ENCODE data around the gene GCN1. TPM values are rescaled to one million over a fixed set of nuclear protein-coding genes. Genes with fewer than 3 reads are reported as not detected.

Gene GCN1
- total RNA-seq, 6 donors from 2014 or later = 48.1 to 140 (median 69.6) TPM

GRCh38 chr12:120125792-120126634 lies 68.5 kb downstream of the GCN1 start:
- Histone ChIP-seq H3K27ac (peak overlapping the region; percentile 36 to 68 (median 38)), H3K4me3 (no peak overlapping the region), H3K4me1 (peaks cover 5 to 18% (median 11%) of the 10 kb centered on the region in 4 donors), H3K36me3 (peaks cover 21 to 39% (median 37%) of the 10 kb centered on the region in 4 donors), H3K9me3 (no peaks in the 10 kb centered on the region), H3K27me3 (no peaks in the 10 kb centered on the region)
- ATAC-seq (ENCODE audit: low FRiP score in 2 of 2) (peak in 1 of 2 donors; percentile 14), DNase-seq (no peak)
- TF ChIP-seq CTCF (IDR thresholded peaks at IDR 0.05) (no peak), POLR2A (IDR thresholded peaks at IDR 0.05) (no peak), EP300 (IDR thresholded peaks at IDR 0.05) (no peak), POLR2AphosphoS5 (IDR thresholded peaks at IDR 0.05) (no peak)
- 92 to 96% methylated on average over 5 to 6 of the region's 6 CpGs for WGBS, 2 donors

GRCh38 chr12:120125029-120125428 lies 69.5 kb downstream of the GCN1 start:
- Histone ChIP-seq H3K4me1 (peaks cover 5 to 18% (median 11%) of the 10 kb centered on the region in 4 donors), H3K27me3 (no peaks in the 10 kb centered on the region), H3K27ac (no peak overlapping the region), H3K9me3 (no peaks in the 10 kb centered on the region), H3K4me3 (no peak overlapping the region), H3K36me3 (peaks cover 19 to 29% (median 27%) of the 10 kb centered on the region in 4 donors)
- no peak for ATAC-seq (ENCODE audit: low FRiP score in 2 of 2)
- TF ChIP-seq CTCF (IDR thresholded peaks at IDR 0.05) (no peak), POLR2A (IDR thresholded peaks at IDR 0.05) (no peak), EP300 (IDR thresholded peaks at IDR 0.05) (no peak), POLR2AphosphoS5 (IDR thresholded peaks at IDR 0.05) (no peak)
- DNase-seq = no peak
- WGBS, 2 donors = 89 to 98% methylated on average over 4 of the region's 4 CpGs

GRCh38 chr12:120121766-120122293 lies 72.7 kb downstream of the GCN1 start:
- H3K27ac ChIP-seq = no peak overlapping the region
- no peaks in the 10 kb centered on the region for H3K36me3 ChIP-seq
- ATAC-seq (ENCODE audit: low FRiP score in 2 of 2) (no peak), DNase-seq (no peak)
- no peaks in the 10 kb centered on the region for H3K9me3 ChIP-seq
- TF ChIP-seq POLR2A (IDR thresholded peaks at IDR 0.05) (no peak), POLR2AphosphoS5 (IDR thresholded peaks at IDR 0.05) (no peak), CTCF (IDR thresholded peaks at IDR 0.05) (no peak), EP300 (IDR thresholded peaks at IDR 0.05) (no peak)
- H3K4me3 ChIP-seq = no peak overlapping the region
- no peaks in the 10 kb centered on the region for H3K27me3 ChIP-seq
- H3K4me1 ChIP-seq = peaks cover 20 to 31% (median 25%) of the 10 kb centered on the region in 4 donors
- WGBS, 2 donors = 70 to 74% methylated on average over 4 of the region's 4 CpGs

- DNase-seq (no peak), ATAC-seq (ENCODE audit: low FRiP score in 2 of 2) (no peak)
- no peak for TF ChIP-seq POLR2AphosphoS5 (IDR thresholded peaks at IDR 0.05)
- TF ChIP-seq EP300 (IDR thresholded peaks at IDR 0.05) = no peak
- no peak for TF ChIP-seq CTCF (IDR thresholded peaks at IDR 0.05)
- no peak for TF ChIP-seq POLR2A (IDR thresholded peaks at IDR 0.05)
- H3K4me3 ChIP-seq = no peak overlapping the region
- WGBS, 2 donors = 62 to 78% methylated on average over 2 of the region's 2 CpGs
- H3K27me3 ChIP-seq = no peaks in the 10 kb centered on the region
- peaks cover 19 to 29% (median 22%) of the 10 kb centered on the region in 4 donors for H3K4me1 ChIP-seq
- H3K27ac ChIP-seq = no peak overlapping the region
- H3K36me3 ChIP-seq = no peaks in the 10 kb centered on the region
- no peaks in the 10 kb centered on the region for H3K9me3 ChIP-seq
Measured at GRCh38 chr12:120121343-120121742, 73.2 kb downstream of the GCN1 start.

Measured in upper lobe of left lung (tissue), 6 donors.